Effector CD8-positive, alpha-beta T cell (primary cell): ENCODE data around the gene IDI2.

Experiments
- DNase-seq: peaks from one replicate; lab custom pipeline; 2025; lab: John Stamatoyannopoulos, UW

Gene IDI2

DNA sequence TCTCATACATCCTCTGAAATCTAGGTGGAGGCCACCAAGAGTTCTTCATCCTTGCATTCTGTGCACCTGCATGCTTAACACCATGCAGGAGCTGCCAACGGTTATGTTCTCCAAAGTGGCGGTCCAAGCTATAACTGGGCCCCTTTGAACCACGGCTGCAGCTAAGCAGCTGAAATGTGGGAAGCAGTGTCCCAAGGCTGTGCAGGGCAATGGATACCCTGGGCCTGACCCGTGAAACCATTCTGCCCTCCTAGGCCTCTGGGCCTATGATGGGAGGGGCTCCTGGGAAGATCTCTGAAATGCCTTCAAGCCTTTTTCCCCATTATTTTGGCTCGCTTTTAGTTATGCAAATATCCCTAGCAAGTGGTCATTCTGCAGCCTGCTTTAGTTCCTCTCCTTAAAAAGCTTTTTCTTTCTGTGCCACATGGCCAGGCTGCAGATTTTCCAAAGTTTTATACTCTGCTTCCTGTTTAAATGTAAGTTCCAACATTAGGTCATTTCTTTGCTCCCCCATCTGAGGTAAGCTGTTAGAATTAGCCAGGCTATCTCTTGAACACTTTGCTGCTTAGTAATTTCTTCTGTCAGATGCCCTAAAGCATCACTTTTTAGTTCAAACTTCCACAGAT lies 45.1 kb downstream of the IDI2 start:
- DNase-seq, result no peak

DNA sequence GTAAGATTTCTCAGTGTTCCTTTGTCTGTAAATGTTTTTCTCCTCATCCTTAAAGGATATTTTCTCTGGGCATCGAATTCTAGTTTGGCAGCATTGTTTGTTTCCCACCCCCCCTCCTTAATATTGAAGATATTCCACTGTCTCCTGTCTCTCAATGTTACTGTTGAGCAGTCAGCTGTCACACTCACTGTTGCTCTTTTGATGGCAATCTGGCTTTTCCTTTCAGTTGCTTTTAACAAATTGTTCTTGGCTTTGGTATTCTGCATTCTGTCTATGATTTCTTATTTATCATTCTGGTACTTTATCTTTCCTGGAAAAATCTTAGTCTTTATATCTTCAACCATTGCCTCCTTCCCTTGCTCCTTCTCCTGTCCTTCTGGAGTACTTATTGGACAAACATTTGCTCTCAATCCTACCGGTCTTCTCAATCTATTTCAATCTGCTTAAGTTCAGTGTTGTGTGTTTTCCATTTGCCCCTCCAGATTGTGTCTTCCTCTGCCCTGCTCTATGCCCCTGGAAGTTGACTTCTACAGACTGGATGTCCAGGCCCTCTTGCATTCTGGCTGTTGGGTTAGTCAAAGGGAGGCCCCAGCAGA lies 46.7 kb downstream of the IDI2 start:
- DNase-seq, result no peak

DNA sequence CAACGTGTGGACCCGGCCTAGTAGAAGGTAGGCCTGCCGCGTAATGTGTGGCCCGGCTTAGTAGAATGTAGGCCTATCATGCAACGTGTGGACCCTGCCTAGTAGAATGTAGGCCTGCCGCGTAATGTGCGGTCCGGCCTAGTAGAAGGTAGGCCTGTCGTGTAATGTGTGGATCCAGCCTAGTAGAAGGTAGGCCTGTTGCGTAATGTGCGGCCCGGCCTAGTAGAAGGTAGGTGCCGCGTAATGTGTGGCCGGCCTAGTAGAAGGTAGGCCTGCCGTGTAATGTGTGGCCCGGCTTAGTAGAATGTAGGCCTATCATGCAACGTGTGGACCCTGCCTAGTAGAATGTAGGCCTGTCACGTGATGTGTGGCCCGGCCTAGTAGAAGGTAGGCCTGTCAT lies 49.3 kb downstream of the IDI2 start:
- DNase-seq, result no peak

DNA sequence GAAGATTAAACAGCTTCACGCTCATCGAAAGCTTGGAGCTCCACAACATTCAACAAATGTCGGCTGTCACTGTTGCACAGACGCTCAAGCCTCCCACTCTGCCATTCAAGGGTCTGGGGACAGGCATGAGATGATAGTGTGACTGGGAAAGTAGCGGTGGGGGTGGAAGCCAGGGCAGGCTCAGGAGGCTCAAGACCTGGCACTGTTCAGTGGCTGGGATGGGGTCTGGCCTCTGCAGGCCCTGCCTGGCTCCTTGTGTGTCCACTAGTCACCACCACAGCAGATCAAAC lies 50.9 kb downstream of the IDI2 start:
- DNase-seq, result no peak

DNA sequence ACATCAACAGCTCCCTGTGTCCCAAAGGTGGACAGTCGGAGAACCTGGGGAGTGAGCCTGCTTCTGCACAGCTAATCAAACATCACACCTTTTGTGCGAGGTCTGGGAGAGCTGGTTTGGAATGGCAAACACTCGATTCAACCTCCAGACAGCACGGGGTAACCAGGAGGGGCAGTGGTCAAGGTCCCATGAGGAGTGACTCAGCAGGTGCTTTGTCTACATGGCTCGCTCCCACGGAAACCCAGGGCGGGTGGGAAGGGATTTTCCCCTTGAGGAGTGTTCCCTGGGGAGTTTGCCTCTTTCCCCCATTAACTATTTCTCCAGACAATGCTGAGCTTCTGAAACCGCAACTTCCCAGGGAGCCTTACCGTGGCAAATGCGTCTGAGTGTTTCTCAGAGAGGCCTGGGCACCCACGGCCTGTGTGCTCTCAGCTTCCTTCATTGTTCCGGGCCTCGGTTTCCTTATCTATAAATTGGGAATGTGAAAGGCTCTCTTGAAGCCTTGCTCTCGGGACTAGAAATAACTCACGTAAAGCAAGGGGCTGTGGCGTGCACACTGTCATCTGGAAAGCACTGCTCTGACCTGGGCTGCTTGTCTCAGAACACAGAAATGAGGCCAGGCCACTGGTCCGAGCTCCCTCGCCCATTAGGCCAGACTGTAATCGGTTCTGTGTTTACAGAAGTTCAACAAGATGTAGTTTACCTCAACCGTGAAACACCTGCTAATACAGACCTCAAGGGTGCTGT lies 51.4 kb downstream of the IDI2 start:
- no peak for DNase-seq

DNA sequence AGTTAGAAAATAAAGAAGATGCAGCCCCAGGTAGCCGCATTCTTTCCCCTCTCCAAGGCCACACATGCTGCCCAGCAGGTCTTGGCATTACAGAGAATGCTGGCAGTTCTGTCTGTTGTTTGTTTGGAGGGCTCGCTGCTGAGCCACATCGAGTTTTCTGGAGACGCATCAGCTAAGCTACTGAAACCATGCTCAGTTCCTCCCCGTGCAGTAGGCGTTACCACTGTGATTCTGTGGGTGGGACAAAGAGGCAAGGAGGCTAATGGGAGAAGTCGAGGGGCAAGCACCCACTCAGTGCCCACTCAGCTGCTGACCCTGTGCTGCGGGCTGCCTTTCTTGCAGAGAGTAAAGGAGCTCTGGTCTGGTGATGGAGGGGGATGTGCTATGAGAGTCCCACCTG lies 52.9 kb downstream of the IDI2 start:
- DNase-seq, result no peak

DNA sequence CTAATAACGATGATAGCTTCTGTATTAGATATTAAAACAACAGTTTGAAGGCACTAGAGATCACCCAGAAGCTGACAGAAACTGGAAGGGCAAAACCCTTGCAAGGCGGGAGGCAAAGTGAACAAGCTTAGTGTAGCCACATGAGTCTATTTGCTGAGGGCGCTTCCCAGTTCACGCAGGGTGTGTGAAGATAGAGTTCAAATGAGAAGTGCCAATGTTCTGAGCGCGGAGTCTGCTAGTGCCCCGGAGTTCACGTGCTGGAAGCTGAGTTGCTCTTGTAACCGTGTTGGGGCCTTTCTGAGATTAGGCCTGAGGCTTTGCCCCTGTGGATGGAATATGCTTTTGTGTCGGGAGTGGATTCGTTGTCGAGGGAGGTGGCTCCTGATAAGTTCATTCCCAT lies 54.0 kb downstream of the IDI2 start:
- DNase-seq, result no peak

DNA sequence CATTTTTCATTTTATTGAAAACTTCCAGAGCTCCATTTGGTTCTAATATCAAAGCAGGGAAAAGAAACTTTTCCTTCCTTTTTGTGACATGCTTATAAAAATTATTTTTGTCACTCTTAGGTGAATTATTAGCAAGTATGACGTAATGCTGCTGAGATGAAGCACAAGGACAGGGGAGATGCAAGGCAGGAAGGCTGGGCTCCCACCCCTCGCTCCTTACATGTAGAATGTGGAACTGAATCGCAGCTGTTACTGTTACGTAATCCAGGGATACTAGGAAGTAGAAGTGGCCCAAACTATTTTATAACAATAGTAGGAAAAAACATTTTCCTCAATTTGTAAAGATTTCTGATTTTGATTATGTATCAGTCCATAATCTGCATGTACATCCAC lies 54.5 kb downstream of the IDI2 start:
- no peak for DNase-seq

DNA sequence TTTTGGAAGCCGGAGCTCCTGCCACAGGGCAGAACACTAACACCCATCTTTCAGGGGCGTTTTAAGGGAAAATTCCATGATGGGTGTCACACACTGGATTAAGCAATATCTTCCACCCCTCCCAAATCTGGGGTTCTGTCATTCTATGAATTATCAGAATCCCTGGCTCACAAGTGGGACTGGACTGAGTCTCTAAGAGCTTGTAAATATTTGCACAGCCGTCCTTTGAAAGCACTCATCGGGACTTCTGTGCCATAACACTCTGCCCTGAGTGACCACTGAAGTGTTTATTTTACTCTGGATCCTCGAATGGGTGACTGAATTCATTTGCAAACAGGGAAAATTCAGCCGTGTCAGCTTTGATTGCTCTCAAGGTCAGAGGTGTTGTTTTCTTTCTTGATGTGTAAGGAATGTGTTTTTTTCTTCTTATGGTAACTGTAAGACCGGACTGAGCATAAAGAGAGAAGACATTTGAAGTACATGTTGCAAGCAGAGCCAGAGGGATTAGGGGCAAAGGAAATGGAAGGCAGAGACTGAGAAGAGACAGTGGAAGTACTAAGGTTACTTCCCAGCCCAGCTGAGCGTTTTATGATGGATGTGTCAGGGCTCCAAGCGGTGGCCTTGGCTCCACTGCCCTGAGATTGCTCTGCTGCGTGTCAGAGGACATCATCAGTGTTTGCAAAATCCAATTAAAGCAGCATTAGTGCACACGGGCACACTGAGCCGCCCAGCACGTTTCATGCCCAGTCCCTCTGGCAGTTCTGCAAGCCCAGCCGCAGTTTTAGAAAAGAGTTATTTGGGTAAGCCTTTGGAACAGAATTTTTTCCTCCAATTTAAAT lies 55.1 kb downstream of the IDI2 start:
- no peak for DNase-seq

DNA sequence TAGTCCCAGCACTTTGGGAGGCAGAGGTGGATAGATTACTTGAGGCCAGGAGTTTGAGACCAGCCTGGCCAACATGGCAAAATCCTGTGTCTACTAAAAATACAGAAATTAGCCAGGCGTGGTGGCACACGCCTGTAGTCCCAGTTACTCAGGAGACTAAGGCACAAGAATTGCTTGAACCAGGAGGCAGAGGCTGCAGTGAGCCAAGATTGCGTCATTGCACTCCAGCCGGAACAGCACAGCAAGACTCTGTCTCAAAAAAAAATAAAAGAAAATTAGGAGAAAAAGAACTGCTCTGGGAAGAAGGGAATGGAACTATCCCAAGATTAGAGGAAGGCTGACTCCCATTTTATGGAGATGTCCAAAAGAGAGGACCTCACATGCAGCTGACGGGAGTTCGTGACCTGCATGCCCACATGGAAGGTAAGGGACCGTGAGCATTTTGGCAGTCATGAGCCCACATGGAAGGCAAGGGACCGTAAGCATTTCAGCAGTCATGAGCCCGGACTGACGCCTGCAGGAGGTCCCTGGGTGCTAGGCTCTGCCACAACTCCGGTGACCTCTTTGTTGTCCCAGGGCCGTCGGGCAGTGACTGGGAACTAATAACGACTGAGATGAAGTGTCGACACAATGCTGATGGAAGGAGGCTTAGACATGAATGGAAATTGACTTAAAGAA lies 56.0 kb downstream of the IDI2 start:
- no peak for DNase-seq
